KOPT-K1 (cell line): ENCODE results near the gene TIAM2.
A peak's percentile ranks its signal among the peaks of the same experiment; 100 is the strongest.

Experiments used
- H3K27ac ChIP-seq: fragments of 200-600 bp; sonication (generic); 2 replicates; pipeline ENCODE4 v1.5.1; 2016; ENCODE audit warnings: antibody characterized with exemption, mild to moderate bottlenecking, low read depth, low read length; ENCODE audit not compliant: poor library complexity, severe bottlenecking
- H3K36me3 ChIP-seq: fragments of 200-600 bp; sonication (generic); 2 replicates; pipeline ENCODE4 v1.5.1; 2017; ENCODE audit warnings: antibody characterized with exemption, mild to moderate bottlenecking, low read length, moderate library complexity; ENCODE audit not compliant: insufficient read depth
- H3K9me3 ChIP-seq: fragments of 200-600 bp; sonication (generic); 2 replicates; pipeline ENCODE4 v1.5.1; 2017; ENCODE audit warnings: antibody characterized with exemption, low read length, mild to moderate bottlenecking; ENCODE audit not compliant: insufficient read depth, poor library complexity, severe bottlenecking

Gene TIAM2

GRCh38 chr6:155026706-155027045 is 31.6 kb downstream of the TIAM2 start:
- Histone ChIP-seq H3K36me3 (no peaks in the 10 kb centered on the region), H3K27ac (no peak overlapping the region), H3K9me3 (no peaks in the 10 kb centered on the region)

- Histone ChIP-seq H3K36me3 (no peaks in the 10 kb centered on the region), H3K27ac (no peak overlapping the region), H3K9me3 (no peaks in the 10 kb centered on the region)
Observed at GRCh38 chr6:155030148-155030720, 35.1 kb downstream of the TIAM2 start.

GRCh38 chr6:155031091-155031490 is 36.0 kb downstream of the TIAM2 start:
- Histone ChIP-seq H3K27ac (no peak overlapping the region), H3K9me3 (no peaks in the 10 kb centered on the region), H3K36me3 (no peaks in the 10 kb centered on the region)

GRCh38 chr6:155033021-155033791 is 38.1 kb downstream of the TIAM2 start:
- Histone ChIP-seq H3K36me3 (no peaks in the 10 kb centered on the region), H3K27ac (no peak overlapping the region)

GRCh38 chr6:155036907-155037306 is 41.8 kb downstream of the TIAM2 start:
- H3K27ac ChIP-seq, result no peak overlapping the region
- H3K36me3 ChIP-seq, result no peaks in the 10 kb centered on the region
- no peaks in the 10 kb centered on the region for H3K9me3 ChIP-seq

More at GRCh38 chr6:155033021-155033791, 38.1 kb downstream of the TIAM2 start:
- H3K9me3 ChIP-seq, result no peaks in the 10 kb centered on the region

GRCh38 chr6:155038104-155038503 is 43.0 kb downstream of the TIAM2 start:
- no peaks in the 10 kb centered on the region for H3K36me3 ChIP-seq
- no peak overlapping the region for H3K27ac ChIP-seq
- H3K9me3 ChIP-seq, result no peaks in the 10 kb centered on the region

GRCh38 chr6:155038527-155038926 is 43.4 kb downstream of the TIAM2 start:
- Histone ChIP-seq H3K27ac (no peak overlapping the region), H3K36me3 (no peaks in the 10 kb centered on the region), H3K9me3 (no peaks in the 10 kb centered on the region)

GRCh38 chr6:155039618-155040017 is 44.5 kb downstream of the TIAM2 start:
- no peaks in the 10 kb centered on the region for H3K9me3 ChIP-seq
- H3K27ac ChIP-seq, result no peak overlapping the region
- no peaks in the 10 kb centered on the region for H3K36me3 ChIP-seq

GRCh38 chr6:155040154-155040553 is 45.0 kb downstream of the TIAM2 start:
- Histone ChIP-seq H3K9me3 (no peaks in the 10 kb centered on the region), H3K27ac (no peak overlapping the region), H3K36me3 (no peaks in the 10 kb centered on the region)

GRCh38 chr6:155040901-155041650 is 46.0 kb downstream of the TIAM2 start:
- no peaks in the 10 kb centered on the region for H3K9me3 ChIP-seq
- H3K36me3 ChIP-seq, result no peaks in the 10 kb centered on the region
- no peak overlapping the region for H3K27ac ChIP-seq

- H3K36me3 ChIP-seq, result no peaks in the 10 kb centered on the region
- H3K27ac ChIP-seq, result no peak overlapping the region
- no peaks in the 10 kb centered on the region for H3K9me3 ChIP-seq
Observed at GRCh38 chr6:155041741-155042279, 46.7 kb downstream of the TIAM2 start.

GRCh38 chr6:155042983-155043382 is 47.9 kb downstream of the TIAM2 start:
- Histone ChIP-seq H3K9me3 (no peaks in the 10 kb centered on the region), H3K27ac (no peak overlapping the region), H3K36me3 (no peaks in the 10 kb centered on the region)

- Histone ChIP-seq H3K27ac (no peak overlapping the region), H3K36me3 (no peaks in the 10 kb centered on the region), H3K9me3 (no peaks in the 10 kb centered on the region)
Observed at GRCh38 chr6:155045561-155046404, 50.7 kb downstream of the TIAM2 start.

- no peak overlapping the region for H3K27ac ChIP-seq
- H3K36me3 ChIP-seq, result no peaks in the 10 kb centered on the region
- no peaks in the 10 kb centered on the region for H3K9me3 ChIP-seq
Observed at GRCh38 chr6:155047523-155047922, 52.4 kb downstream of the TIAM2 start.

- peak overlapping the region; percentile 59 for H3K27ac ChIP-seq
- H3K9me3 ChIP-seq, result no peaks in the 10 kb centered on the region
- H3K36me3 ChIP-seq, result no peaks in the 10 kb centered on the region
Observed at GRCh38 chr6:155050311-155050710, 55.2 kb downstream of the TIAM2 start.
